AG09319 (cell line): ENCODE data around the gene POT1.
A peak's percentile ranks its signal among the peaks of the same experiment; 100 is the strongest.

Experiments used
- DNase-seq: peaks from one replicate; pipeline ENCODE4 v3.0.0-alpha.2; 2010; ENCODE audit warnings: low read depth; ENCODE audit errors: extremely low read depth
- TF ChIP-seq, protein P1 (sequence below): IDR thresholded peaks from 2 replicates; pipeline ENCODE4 v1.5.1; 2011; ENCODE audit warnings: low read depth, mild to moderate bottlenecking, inconsistent platforms, low read length, moderate library complexity

The POT1 gene

DNA sequence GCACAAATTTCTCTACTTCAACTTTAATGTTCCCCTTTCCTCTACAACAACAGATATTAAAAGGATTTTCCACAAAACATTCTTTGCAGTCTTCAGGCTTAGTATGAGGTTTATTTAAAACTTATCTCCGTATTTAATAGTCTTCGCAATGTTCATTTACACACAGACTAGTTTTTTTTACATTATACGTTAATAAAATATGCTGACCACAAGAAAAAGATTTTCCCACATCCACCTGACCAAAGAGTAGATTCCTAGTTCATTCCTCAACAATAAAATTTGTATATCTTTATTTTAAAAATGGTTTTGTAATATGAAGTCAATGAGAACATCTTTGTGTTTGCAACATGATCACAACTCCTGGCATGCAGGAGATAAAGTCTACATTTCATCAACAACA, 42.4 kb downstream of the POT1 start:
- no peak for DNase-seq
- TF ChIP-seq, protein P1, sequence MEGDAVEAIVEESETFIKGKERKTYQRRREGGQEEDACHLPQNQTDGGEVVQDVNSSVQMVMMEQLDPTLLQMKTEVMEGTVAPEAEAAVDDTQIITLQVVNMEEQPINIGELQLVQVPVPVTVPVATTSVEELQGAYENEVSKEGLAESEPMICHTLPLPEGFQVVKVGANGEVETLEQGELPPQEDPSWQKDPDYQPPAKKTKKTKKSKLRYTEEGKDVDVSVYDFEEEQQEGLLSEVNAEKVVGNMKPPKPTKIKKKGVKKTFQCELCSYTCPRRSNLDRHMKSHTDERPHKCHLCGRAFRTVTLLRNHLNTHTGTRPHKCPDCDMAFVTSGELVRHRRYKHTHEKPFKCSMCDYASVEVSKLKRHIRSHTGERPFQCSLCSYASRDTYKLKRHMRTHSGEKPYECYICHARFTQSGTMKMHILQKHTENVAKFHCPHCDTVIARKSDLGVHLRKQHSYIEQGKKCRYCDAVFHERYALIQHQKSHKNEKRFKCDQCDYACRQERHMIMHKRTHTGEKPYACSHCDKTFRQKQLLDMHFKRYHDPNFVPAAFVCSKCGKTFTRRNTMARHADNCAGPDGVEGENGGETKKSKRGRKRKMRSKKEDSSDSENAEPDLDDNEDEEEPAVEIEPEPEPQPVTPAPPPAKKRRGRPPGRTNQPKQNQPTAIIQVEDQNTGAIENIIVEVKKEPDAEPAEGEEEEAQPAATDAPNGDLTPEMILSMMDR: no peak

DNA sequence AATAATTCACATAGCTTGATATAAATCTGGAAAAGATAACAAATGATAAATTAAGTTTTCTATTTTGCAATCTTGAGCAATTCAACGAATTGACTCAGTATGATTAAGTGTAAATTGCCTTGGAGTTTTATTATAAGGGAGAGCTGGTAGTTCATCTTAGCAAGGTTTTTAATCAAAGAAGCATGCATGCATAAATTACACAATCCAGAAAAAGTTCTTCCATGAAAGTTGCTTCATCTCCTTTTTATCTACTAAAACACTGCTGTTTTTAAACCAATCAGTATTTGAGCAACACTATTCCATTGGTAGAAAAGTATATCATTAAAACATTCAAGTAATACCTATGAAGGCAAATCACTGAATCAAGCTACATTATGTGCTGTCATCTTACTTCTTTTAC, 47.6 kb downstream of the POT1 start:
- TF ChIP-seq, protein P1: no peak
- no peak for DNase-seq

DNA sequence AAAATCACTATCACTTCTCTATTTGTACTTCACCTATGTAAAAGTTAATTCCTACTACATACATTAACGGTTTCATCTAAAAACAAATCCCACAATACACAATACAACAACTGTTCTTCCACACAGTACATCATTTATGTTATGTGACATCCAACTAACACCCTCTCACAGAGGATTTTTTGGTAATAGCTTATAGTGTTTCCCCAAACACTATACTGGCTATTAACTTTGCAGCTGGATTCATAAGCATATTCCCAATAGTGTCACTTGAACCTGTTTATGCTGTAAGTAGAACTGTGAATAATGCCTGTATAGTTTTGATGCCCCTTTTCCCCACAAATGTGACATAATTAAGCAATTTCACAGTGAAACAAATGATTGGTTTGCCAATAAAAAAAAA, 49.9 kb downstream of the POT1 start:
- TF ChIP-seq, protein P1: no peak
- no peak for DNase-seq

DNA sequence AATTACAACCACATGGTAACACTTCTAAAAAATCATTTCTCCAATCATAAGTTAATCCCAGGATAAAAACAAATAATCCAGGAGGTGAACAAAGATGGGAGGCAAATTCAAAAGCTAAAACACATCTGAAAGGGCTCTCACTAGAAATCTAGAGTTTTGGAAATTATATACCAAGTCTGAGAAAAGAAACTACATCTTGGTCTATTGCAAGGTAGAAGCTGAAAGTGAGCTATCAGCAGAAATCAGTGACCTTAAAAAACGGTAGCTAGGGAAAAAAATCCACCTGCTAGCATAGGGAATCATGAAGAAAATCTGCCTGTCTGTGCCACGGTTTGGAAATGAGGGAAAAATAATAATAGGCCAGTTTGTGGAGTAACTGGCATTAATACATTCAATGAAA, 50.5 kb downstream of the POT1 start:
- no peak for DNase-seq
- TF ChIP-seq, protein P1: no peak

DNA sequence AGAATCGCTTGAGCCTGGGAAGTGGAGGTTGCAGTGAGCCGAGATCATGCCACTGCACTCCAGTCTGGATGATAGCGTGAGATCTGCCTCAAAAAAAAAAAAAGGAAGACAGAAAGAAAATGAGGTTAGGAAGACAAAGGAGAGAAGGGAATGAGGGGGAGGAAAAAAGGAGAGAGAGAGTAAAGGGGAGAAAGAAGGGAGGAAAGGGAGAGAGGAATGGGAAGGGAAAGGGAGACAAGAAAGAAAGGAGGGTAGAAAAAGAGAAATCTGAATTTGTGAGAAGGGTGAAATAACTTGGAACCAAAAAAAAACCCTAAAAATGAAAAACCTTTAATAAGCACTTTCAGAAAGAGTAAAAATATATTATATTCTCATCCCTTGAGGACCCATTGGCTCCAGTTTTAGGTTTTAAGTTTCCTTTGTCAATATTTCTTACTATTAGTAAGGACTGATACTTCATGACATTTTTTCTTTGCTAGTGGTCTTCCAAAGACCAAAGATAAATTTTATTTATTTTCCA, 54.9 kb downstream of the POT1 start:
- DNase-seq: no peak
- TF ChIP-seq, protein P1: no peak

DNA sequence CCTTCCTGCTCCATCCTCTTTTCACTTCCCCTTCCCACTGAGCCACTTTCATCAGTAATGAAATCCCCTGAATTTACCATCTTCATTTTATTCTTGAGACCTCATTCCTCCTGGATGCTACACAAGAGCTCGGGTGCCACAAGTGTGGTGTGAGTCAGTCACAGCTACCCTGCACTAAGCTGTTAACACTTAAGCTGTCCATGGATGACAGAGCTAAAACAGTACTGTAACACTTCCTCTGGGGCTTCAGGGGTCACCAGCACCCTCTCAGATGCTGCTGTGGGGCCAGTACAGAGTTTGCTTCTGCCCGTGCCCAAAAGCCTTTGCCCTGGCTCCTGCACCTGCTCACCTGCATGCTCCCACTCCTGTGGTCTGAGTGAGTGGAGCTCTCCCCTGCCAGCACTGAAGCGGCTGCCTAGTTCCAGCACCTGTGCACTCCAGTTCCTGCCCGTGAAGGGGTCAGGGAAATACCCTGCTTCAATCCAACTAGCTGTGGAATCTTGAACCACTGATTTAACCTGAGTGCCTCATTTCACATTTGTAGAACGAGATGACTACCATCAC, 71.9 kb downstream of the POT1 start:
- TF ChIP-seq, protein P1: no peak
- no peak for DNase-seq

DNA sequence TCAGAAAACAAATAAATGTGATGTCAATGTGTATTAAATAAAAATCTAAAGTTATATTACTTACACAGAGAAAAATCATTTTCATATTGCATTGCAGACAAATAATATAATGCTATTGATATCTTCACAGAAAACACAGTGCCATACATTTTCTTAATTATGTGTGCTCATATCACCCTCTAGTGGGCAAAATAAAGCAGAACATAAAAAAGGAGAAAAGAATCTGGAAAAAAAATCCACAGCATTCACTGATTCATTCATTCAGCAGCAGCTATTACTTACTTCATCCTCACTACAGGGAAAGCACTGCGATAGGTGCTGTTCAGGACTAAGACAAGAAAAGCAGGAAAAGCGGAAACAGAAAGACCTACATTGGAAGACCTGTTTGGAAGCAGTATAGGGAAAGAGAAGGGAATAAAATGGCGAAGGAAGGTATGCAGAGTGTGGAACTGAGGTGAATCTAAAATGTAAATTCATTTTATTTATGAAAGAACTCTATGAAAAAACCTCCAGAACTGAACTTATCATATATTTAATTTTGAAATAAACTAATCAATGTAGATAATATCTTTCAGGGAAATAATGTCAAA, 73.2 kb downstream of the POT1 start:
- peak; percentile 2 for DNase-seq
- TF ChIP-seq, protein P1: peak; percentile 62
